Mucosa of stomach (tissue), 1 donor: Measurements from ENCODE around the gene TMEM181.
"Not testable (repeated sequence)": the region's sequence is repeated elsewhere in the genome, so short reads cannot be mapped to it uniquely, and the experiment has no call there.

ENCODE experiments used
- H3K27me3 ChIP-seq: one replicate; pipeline ENCODE4 v1.7.0; 2013; ENCODE audit warnings: mild to moderate bottlenecking, low read length; ENCODE audit not compliant: control insufficient read depth, insufficient read depth
- H3K36me3 ChIP-seq: one replicate; pipeline ENCODE4 v1.7.0; 2013; ENCODE audit warnings: low read length; ENCODE audit not compliant: control insufficient read depth, insufficient read depth
- H3K4me1 ChIP-seq: one replicate; pipeline ENCODE4 v1.7.0; 2013; ENCODE audit warnings: mild to moderate bottlenecking, low read length; ENCODE audit not compliant: control insufficient read depth, insufficient read depth
- H3K4me3 ChIP-seq: one replicate; pipeline ENCODE4 v1.7.0; 2013; ENCODE audit warnings: low read length
- H3K9ac ChIP-seq: one replicate; pipeline ENCODE4 v1.7.0; 2013; ENCODE audit warnings: mild to moderate bottlenecking, low read length, moderate library complexity
- H3K9me3 ChIP-seq: one replicate; pipeline ENCODE4 v1.7.0; 2013; ENCODE audit warnings: mild to moderate bottlenecking, low read length, moderate library complexity; ENCODE audit not compliant: control insufficient read depth
- donor health status: Pancreatic carcinoma.

TMEM181 gene

GRCh38 chr6:158608221-158608620 lies 48.3 kb downstream of the TMEM181 start:
- Histone ChIP-seq H3K4me1 (no peaks in the 10 kb centered on the region), H3K36me3 (peaks cover 31% of the 10 kb centered on the region), H3K27me3 (no peaks in the 10 kb centered on the region), H3K9me3 (no peaks in the 10 kb centered on the region), H3K9ac (no peak overlapping the region), H3K4me3 (no peak overlapping the region)

- no peaks in the 10 kb centered on the region for H3K9me3 ChIP-seq
- no peak overlapping the region for H3K9ac ChIP-seq
- H3K36me3 ChIP-seq = peaks cover 31% of the 10 kb centered on the region
- no peaks in the 10 kb centered on the region for H3K27me3 ChIP-seq
- no peak overlapping the region for H3K4me3 ChIP-seq
- no peaks in the 10 kb centered on the region for H3K4me1 ChIP-seq
These were observed 49.7 kb downstream of the TMEM181 start for GRCh38 chr6:158609455-158610155.

GRCh38 chr6:158610319-158610968 lies 50.6 kb downstream of the TMEM181 start:
- H3K9ac ChIP-seq = no peak overlapping the region
- no peak overlapping the region for H3K4me3 ChIP-seq
- H3K36me3 ChIP-seq = peaks cover 31% of the 10 kb centered on the region

GRCh38 chr6:158611039-158611438 lies 51.1 kb downstream of the TMEM181 start:
- no peaks in the 10 kb centered on the region for H3K9me3 ChIP-seq
- no peaks in the 10 kb centered on the region for H3K4me1 ChIP-seq
- H3K9ac ChIP-seq = no peak overlapping the region
- H3K36me3 ChIP-seq = peaks cover 31% of the 10 kb centered on the region
- no peaks in the 10 kb centered on the region for H3K27me3 ChIP-seq
- H3K4me3 ChIP-seq = no peak overlapping the region

More at GRCh38 chr6:158610319-158610968, 50.6 kb downstream of the TMEM181 start:
- H3K27me3 ChIP-seq = no peaks in the 10 kb centered on the region
- H3K4me1 ChIP-seq = no peaks in the 10 kb centered on the region
- H3K9me3 ChIP-seq = no peaks in the 10 kb centered on the region

DNA sequence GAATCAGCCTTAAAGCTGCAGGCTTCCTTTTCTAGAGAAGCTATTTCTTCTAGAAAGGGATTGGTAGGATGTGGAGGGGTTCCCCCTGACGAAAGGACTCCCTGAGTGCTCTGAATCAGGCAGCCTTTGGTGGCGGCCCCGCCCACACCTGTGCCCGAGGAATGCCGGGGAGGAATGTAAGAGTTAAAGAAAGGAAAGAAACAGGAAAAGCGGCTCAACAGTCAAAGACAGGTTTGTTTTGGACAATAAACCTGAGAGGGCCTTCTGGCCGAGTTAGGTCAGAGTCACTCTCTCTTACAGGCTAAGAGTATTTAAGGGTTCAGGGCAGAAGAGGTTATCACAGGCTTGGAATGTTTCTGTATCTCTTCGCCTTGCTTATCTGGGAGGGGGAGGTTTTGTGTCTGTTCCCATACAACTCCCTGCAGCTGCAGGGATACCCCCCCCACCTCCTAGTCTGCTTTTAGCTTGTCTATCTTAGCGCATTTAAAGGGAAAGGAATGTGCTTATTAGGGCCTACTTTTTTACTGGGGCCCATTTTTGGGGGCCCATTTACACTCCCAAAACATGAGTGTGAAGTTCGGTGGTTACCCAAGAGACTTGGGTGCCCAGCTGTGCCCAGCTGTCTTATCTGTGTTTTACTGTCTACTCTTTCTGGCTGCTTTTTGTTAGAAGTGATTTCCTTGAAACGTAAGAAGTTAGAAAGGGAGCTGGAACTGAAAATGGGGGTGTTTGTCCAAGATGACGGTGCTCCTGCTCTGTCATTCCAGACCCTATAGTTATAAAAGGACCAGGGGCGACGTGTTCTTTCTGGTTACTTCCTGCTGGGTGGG lies 51.9 kb downstream of the TMEM181 start:
- no peak overlapping the region for H3K9ac ChIP-seq

DNA sequence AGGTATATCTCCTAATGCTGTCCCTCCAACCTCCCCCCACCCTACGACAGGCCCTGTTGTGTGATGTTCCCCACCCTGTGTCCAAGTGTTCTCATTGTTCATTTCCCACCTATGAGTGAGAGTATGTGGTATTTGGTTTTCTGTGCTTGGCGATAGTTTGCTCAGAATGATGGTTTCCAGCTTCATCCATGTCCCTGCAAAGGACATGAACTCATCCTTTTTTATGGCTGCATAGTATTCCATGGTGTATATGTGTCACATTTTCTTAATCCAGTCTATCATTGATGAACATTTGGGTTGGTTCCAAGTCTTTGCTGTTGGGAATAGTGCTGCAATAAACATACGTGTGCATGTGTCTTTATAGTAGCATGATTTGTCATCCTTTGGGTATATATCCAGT lies 54.7 kb downstream of the TMEM181 start:
- peaks cover 12% of the 10 kb centered on the region for H3K36me3 ChIP-seq
- not testable (repeated sequence) for H3K27me3 ChIP-seq, H3K9me3 ChIP-seq, H3K4me3 ChIP-seq, H3K9ac ChIP-seq, H3K4me1 ChIP-seq

More for the DNA sequence above, 51.9 kb downstream of the TMEM181 start:
- H3K4me3 ChIP-seq = no peak overlapping the region
- no peaks in the 10 kb centered on the region for H3K27me3 ChIP-seq
- peaks cover 31% of the 10 kb centered on the region for H3K36me3 ChIP-seq
- H3K9me3 ChIP-seq = no peaks in the 10 kb centered on the region
- no peaks in the 10 kb centered on the region for H3K4me1 ChIP-seq

- not testable (repeated sequence) for H3K36me3 ChIP-seq, H3K4me1 ChIP-seq, H3K9me3 ChIP-seq, H3K9ac ChIP-seq, H3K4me3 ChIP-seq, H3K27me3 ChIP-seq
These were observed 58.4 kb downstream of the TMEM181 start for GRCh38 chr6:158618289-158618688.

DNA sequence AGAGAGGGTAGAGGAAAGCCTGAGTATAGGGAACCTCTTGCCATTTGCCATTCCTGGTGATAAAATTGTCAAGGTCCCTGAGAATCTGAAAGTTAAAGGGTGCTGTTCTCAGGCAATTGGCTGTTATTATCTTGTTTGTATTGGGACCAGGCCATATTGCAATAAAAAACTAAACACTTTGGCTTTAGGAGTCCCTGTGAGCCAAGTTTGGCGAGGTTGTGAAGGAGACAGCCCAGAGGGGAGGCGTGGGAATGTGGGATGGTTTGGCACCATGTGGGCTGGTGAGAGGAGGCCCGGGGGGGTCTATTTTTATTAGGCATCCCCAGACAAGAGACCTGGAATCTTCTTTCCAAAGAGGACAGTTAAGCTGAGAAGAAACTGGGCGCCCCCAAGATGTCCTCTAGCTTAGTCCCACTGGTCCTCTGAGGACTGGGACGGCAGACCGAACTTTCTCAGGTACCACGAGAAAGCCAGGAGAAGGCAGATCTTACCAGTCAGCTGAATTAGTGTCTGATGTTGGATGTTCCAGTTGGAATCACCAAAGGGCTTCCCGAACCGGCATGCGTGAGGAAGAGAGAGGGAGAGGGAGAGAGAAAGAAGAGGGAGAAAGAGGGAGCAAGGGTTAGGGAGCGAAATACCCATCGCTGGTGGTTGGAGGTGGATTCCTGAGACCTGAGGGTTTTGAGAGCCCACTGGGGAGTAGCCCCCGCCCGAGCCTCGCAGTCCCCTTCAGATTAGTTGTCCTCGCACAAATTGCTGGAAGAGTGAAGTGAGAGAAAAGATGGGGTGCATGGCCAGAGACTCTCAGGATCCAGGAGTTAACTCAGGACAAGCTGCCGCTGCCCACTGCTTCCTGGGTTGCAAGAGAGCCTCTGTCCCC lies 60.3 kb downstream of the TMEM181 start:
- no peaks in the 10 kb centered on the region for H3K27me3 ChIP-seq
- no peaks in the 10 kb centered on the region for H3K36me3 ChIP-seq
- H3K4me3 ChIP-seq = no peak overlapping the region
- no peak overlapping the region for H3K9ac ChIP-seq
- H3K4me1 ChIP-seq = no peaks in the 10 kb centered on the region
- no peaks in the 10 kb centered on the region for H3K9me3 ChIP-seq

DNA sequence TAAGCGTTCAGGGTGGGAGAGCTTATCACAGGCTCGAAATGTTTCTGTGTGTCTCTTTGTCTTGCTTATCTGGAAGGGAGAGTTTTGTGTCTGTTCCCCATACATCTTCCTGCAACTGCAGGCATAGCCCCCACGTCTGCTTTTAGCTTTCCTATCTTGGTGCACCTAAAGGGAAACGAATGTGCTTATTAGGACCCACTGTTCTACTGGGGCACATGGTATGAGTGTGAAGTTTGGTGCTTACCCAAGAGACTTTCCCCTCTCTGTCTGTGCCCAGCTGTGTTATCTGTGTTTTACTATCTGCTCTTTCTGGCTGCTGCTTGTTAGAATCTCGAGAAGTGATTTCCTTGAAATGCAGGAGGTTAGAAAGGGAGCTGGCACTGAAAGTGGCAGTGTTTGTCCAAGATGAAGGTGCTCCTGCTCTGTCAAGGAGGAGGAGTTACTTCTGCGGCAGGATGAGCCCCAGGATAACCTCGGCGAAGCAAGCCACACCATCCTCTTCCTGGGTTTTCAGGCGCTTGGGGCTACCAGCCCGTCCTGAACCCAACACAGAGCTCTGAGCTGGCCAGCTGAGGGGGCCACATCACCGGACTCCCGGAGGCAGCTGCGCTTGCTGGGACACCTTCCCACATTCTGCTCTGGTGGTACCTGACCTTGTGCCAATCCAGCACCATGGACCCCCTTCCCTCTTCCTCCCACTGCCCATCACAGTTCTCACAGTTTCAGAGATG lies 61.2 kb downstream of the TMEM181 start:
- no peak overlapping the region for H3K4me3 ChIP-seq
- H3K9me3 ChIP-seq = no peaks in the 10 kb centered on the region
- no peaks in the 10 kb centered on the region for H3K27me3 ChIP-seq
- no peak overlapping the region for H3K9ac ChIP-seq
- H3K36me3 ChIP-seq = no peaks in the 10 kb centered on the region
- no peaks in the 10 kb centered on the region for H3K4me1 ChIP-seq

DNA sequence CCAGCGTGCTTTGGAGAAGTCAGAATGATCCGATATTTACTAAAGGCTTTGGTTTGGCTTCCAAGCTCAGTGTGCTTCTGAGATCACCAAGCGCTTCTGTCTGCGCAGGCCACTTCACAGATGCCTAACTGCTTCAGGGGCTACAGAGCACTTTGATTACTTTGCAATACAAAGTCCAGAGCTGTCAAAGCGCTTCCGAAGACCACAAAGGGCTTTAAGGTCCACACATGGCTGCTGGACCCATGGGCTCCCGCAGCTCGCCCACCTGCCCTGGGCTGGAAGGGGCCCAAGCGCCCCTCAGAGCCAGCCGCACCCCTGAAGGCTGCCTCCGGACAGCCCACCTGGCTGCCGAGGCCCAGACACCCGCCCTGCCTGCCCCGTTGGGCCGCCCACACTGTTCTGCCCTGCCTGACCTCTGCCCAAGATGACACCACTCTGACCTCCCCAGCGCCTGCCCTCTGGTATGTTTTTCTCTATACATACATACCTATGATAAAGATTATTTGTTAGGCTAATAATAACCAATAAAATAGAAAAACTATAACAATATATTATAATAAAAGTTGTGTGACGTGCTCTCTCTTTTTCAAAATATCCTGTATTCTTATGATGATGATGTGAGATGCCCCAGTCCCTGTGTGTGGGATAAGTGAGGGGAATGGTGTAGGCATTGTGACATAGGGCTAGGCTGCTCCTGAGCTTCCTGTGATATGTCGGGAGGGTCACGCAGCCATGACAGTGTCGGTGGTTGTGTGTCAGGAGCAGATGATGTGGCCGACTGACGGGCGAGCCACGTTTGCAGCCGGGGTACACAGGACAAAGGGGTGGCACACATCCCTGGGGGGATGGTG lies 62.0 kb downstream of the TMEM181 start:
- no peaks in the 10 kb centered on the region for H3K9me3 ChIP-seq
- H3K4me3 ChIP-seq = no peak overlapping the region
- no peak overlapping the region for H3K9ac ChIP-seq
- H3K27me3 ChIP-seq = no peaks in the 10 kb centered on the region
- H3K4me1 ChIP-seq = no peaks in the 10 kb centered on the region
- H3K36me3 ChIP-seq = peaks cover 3% of the 10 kb centered on the region
